Muscle of leg (tissue), 11 donors: ENCODE results near the gene POLR2L. TPM values are rescaled to one million over a fixed set of nuclear protein-coding genes. Genes with fewer than 3 reads are reported as not detected.

Source experiments
- DNase-seq: peaks from one replicate; pipeline ENCODE4 v3.0.0; 2013
- H3K27ac ChIP-seq: one replicate; pipeline ENCODE4 v1.5.1; 2013; ENCODE audit warnings: mild to moderate bottlenecking, low read length, control low read depth
- H3K27me3 ChIP-seq: one replicate; pipeline ENCODE4 v1.6.1; 2013; ENCODE audit warnings: low read length; ENCODE audit not compliant: control insufficient read depth, insufficient read depth
- H3K36me3 ChIP-seq: one replicate; pipeline ENCODE4 v1.6.1; 2013; ENCODE audit warnings: low read length; ENCODE audit not compliant: control insufficient read depth, insufficient read depth
- H3K4me1 ChIP-seq: one replicate; pipeline ENCODE4 v1.6.1; 2013; ENCODE audit warnings: low read length; ENCODE audit not compliant: control insufficient read depth, insufficient read depth
- H3K4me3 ChIP-seq: one replicate; pipeline ENCODE4 v1.5.1; 2013; ENCODE audit warnings: low read length, control low read depth
- H3K9me3 ChIP-seq: replicated peaks from 2 replicates; pipeline ENCODE4 v1.6.1; 2013; ENCODE audit warnings: low read depth, low read length; ENCODE audit not compliant: control insufficient read depth
- WGBS: methylation state at CpG from one replicate; pipeline ENCODE4 v1.1.5; 2013; ENCODE audit warnings: missing lambda C conversion rate; ENCODE audit not compliant: insufficient coverage; 5-methylcytosine and 5-hydroxymethylcytosine counted together
- polyA plus RNA-seq, 8 donors: library from polyadenylated mRNA; unstranded; fragments of 120-200 nt; gene quantifications; one replicate each; pipeline versions ENCODE4 v1.2.1 to v1.2.3, GENCODE V29; 2013; ENCODE audit warnings: inconsistent platforms in 1 of 8, low replicate concordance in 1 of 8; ENCODE audit not compliant: insufficient read length in 8 of 8, insufficient read depth in 1 of 8
- total RNA-seq: library from RNA; stranded (reverse); fragments of 120-200 nt; gene quantifications from one replicate; pipeline ENCODE4 v1.2.4, GENCODE V29; 2013

POLR2L gene
- total and polyA plus RNA-seq, 9 donors: 97.7 to 147 (median 120) TPM

DNA sequence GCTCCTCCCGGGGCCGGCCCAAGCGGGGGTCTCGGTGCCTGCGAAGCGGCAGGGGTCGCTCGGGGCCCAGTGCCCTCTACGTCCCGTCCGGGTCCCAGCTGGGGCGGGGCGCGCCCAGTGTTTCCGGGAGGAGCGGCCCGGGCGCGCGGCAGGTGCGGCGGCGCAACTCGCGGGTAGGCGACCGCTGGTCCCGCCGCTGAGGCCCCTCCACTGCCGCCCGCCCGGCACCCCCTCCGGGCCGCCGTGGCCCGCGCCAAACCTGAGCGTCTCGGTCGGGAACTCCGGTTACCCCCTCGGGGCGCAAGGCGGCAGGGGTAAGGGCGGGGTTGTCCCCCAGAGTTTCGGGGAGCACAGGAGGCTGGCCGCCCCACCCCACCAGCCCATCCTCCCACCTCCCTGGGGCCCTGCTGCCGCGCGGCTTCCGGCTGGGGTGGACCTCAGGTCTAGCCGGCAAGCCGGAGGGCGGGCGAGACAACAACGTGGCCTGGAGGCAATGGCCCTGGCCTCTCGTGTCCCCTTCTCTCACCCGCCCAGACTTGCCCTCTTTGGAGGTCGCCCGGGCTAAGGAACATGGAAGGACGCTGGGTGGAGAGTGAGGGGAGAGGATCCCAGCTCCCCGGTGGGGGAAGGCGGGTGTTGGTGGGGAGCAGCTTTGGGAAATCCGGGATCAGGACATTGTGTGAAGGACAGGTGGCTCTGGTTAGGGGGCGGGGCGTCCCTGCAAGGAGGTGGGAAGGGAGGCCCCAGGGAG is 15.0 kb downstream of the POLR2L start:
- H3K27ac ChIP-seq: peak overlapping the region; percentile 29
- 4% methylated on average over 51 of the region's 66 CpGs for WGBS
- peaks cover 88% of the 10 kb centered on the region for H3K4me1 ChIP-seq
- peak overlapping the region; percentile 25 for H3K4me3 ChIP-seq
- H3K36me3 ChIP-seq: peaks cover 17% of the 10 kb centered on the region
- H3K9me3 ChIP-seq: no peaks in the 10 kb centered on the region
- no peak for DNase-seq
- H3K27me3 ChIP-seq: peaks cover 52% of the 10 kb centered on the region

DNA sequence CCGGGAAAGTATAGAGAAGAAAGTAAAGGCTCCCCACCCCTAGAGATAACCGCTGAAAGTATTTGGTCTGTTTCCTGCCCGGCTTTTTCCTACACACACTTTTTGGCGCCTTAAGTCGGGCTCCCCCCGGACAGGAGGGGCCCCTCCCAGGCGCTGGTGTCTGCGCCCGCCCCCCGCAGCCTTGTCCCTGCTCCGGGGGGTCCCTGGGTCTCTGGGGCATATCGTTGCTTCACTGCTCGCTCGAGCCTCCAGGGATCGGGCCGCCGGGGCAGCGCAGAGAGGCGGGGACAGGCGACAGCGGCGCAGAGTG is 15.5 kb downstream of the POLR2L start:
- no peak for DNase-seq
- peaks cover 49% of the 10 kb centered on the region for H3K27me3 ChIP-seq
- H3K9me3 ChIP-seq: no peaks in the 10 kb centered on the region
- WGBS: 2% methylated on average over 19 of the region's 22 CpGs
- peak overlapping the region; percentile 51 for H3K27ac ChIP-seq
- H3K36me3 ChIP-seq: peaks cover 21% of the 10 kb centered on the region
- peak overlapping the region; percentile 18 for H3K4me3 ChIP-seq
- H3K4me1 ChIP-seq: peaks cover 87% of the 10 kb centered on the region

DNA sequence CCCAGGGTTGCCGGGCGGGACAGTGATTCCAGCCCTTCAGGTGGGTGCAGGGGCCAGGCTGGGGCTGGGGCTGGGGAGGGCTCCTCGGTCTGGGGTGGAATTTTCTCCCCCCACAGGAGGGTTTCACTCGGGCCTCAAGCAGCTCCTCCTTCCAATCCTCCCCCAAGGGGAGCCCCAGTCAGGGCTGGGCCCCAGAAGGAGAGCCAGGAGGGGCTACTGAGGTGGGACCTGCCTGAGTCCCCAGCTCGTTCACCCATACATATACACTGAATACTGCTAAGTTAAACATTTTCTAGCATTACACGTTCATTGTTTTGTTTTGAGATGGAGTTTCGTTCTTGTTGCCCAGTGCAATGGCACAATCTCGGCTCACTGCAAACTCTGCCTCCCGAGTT is 16.1 kb downstream of the POLR2L start:
- Histone ChIP-seq H3K27ac (no peak overlapping the region), H3K9me3 (no peaks in the 10 kb centered on the region), H3K27me3 (peaks cover 44% of the 10 kb centered on the region), H3K36me3 (peaks cover 23% of the 10 kb centered on the region), H3K4me1 (peaks cover 87% of the 10 kb centered on the region), H3K4me3 (no peak overlapping the region)
- WGBS: 89% methylated on average over 3 of the region's 9 CpGs
- DNase-seq: no peak

- peaks cover 37% of the 10 kb centered on the region for H3K27me3 ChIP-seq
- H3K9me3 ChIP-seq: no peaks in the 10 kb centered on the region
- no peak for DNase-seq
- WGBS: 77% methylated on average over 9 of the region's 12 CpGs
- H3K4me1 ChIP-seq: peaks cover 87% of the 10 kb centered on the region
- H3K4me3 ChIP-seq: no peak overlapping the region
- peaks cover 23% of the 10 kb centered on the region for H3K36me3 ChIP-seq
- H3K27ac ChIP-seq: peak overlapping the region; percentile 7
These were observed 16.7 kb downstream of the POLR2L start for GRCh38 chr11:825366-826226.

DNA sequence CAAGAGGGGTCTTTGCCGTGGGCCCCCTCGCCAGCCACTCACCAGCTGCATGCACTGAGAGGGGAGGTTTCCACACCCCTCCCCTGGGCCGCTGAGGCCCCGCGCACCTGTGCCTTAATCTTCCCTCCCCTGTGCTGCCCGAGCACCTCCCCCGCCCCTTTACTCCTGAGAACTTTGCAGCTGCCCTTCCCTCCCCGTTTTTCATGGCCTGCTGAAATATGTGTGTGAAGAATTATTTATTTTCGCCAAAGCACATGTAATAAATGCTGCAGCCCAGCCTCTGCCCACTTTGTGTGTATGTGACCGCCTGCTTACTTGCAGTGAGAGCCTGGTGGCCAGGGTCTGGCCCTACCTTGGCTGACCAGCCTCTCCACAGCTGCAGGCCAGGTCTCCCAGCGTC is 17.4 kb downstream of the POLR2L start:
- H3K27me3 ChIP-seq: peaks cover 31% of the 10 kb centered on the region
- H3K36me3 ChIP-seq: peaks cover 23% of the 10 kb centered on the region
- no peaks in the 10 kb centered on the region for H3K9me3 ChIP-seq
- no peak overlapping the region for H3K4me3 ChIP-seq
- peaks cover 87% of the 10 kb centered on the region for H3K4me1 ChIP-seq
- 83% methylated on average over 3 of the region's 11 CpGs for WGBS
- peak overlapping the region; percentile 71 for H3K27ac ChIP-seq
- no peak for DNase-seq

- Histone ChIP-seq H3K27me3 (peaks cover 25% of the 10 kb centered on the region), H3K27ac (peak overlapping the region; percentile 71), H3K4me3 (no peak overlapping the region), H3K9me3 (no peaks in the 10 kb centered on the region), H3K4me1 (peaks cover 81% of the 10 kb centered on the region), H3K36me3 (peaks cover 23% of the 10 kb centered on the region)
- peak; percentile 83 for DNase-seq
- WGBS: 50% methylated on average over 58 of the region's 59 CpGs
These were observed 17.9 kb downstream of the POLR2L start for GRCh38 chr11:824292-824880.

GRCh38 chr11:823441-824291 is 18.7 kb downstream of the POLR2L start:
- peaks cover 79% of the 10 kb centered on the region for H3K4me1 ChIP-seq
- no peak overlapping the region for H3K4me3 ChIP-seq
- no peak for DNase-seq
- H3K27ac ChIP-seq: no peak overlapping the region
- peaks cover 23% of the 10 kb centered on the region for H3K36me3 ChIP-seq
- H3K9me3 ChIP-seq: no peaks in the 10 kb centered on the region
- H3K27me3 ChIP-seq: peaks cover 19% of the 10 kb centered on the region
- WGBS: 81% methylated on average over 35 of the region's 53 CpGs

DNA sequence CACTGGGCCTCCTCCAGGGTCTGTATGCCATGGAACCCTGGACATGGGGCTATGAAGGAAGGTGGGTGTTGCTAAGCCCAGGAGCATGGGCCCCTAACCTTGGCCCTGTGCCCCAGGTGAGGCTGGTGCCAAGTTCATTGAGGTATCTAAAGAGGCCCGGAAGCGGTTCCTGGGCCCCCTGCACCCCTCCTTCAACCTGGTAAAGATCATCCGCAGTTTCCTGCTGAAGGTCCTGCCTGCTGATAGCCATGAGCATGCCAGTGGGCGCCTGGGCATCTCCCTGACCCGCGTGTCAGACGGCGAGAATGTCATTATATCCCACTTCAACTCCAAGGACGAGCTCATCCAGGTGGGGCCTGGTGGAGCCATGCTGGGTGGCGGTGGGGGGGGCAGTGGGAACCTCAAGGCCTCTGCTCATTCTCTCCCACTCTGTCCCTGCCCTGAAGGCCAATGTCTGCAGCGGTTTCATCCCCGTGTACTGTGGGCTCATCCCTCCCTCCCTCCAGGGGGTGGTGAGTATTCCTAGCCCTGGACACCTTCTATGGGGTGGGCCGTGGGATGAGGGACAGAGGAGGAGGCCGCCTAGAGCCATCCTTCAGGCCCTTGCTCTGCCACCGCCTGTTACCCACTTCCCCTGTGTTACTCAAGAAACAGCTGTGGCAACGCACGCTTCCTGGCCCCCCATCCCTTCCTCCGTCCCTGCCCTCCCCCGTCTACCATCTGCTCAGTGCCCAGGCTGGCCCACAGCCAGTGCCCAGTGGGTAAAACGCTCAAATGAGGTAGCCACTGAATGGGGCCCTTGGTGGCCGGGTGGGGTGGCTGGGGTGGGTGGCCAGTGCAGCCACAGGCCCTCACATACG is 20.6 kb downstream of the POLR2L start:
- no peaks in the 10 kb centered on the region for H3K9me3 ChIP-seq
- H3K4me1 ChIP-seq: peaks cover 64% of the 10 kb centered on the region
- H3K27ac ChIP-seq: no peak overlapping the region
- DNase-seq: peak; percentile 55
- WGBS: 85% methylated on average over 8 of the region's 22 CpGs
- peaks cover 11% of the 10 kb centered on the region for H3K27me3 ChIP-seq
- H3K4me3 ChIP-seq: no peak overlapping the region
- peaks cover 23% of the 10 kb centered on the region for H3K36me3 ChIP-seq
